Esophagus squamous epithelium (tissue), 5 donors: ENCODE data around the gene ASTN2. TPM values are rescaled to one million over a fixed set of nuclear protein-coding genes. Genes with fewer than 3 reads are reported as not detected.

Experiments used
- DNase-seq: peaks from one replicate; lab custom pipeline; 2025; lab: John Stamatoyannopoulos, UW
- H3K27ac ChIP-seq, 4 donors: fragments of 200-600 bp; sonication (generic); one replicate each; pipeline ENCODE4 v1.5.1; 2016 to 2019; ENCODE audit warnings: mild to moderate bottlenecking in 1 of 4
- H3K27me3 ChIP-seq, 4 donors: fragments of 200-600 bp; sonication (generic); 1 replicate in 3 of 4; 2 replicates in 1 of 4; pipeline versions ENCODE4 v1.5.1 to v1.6.0; 2017 to 2021; ENCODE audit warnings: antibody characterized with exemption in 1 of 4
- H3K36me3 ChIP-seq, 3 donors: fragments of 200-600 bp; sonication (generic); one replicate each; pipeline ENCODE4 v1.5.1; 2016 to 2019
- H3K4me1 ChIP-seq, 3 donors: fragments of 200-600 bp; sonication (generic); one replicate each; pipeline ENCODE4 v1.5.1; 2017 to 2019
- H3K4me3 ChIP-seq, 4 donors: fragments of 200-600 bp; sonication (generic); 1 replicate in 3 of 4; 2 replicates in 1 of 4; pipeline ENCODE4 v1.5.1; 2016 to 2019; ENCODE audit warnings: mild to moderate bottlenecking in 2 of 4, moderate library complexity in 1 of 4
- H3K9me3 ChIP-seq, 3 donors: fragments of 200-600 bp; sonication (generic); one replicate each; pipeline ENCODE4 v1.5.1; 2016 to 2019
- POLR2A ChIP-seq, 4 donors: fragments of 450-650 bp; IDR thresholded peaks; one replicate each; pipeline ENCODE4 v1.6.1; 2017; ENCODE audit warnings: antibody characterized with exemption in 4 of 4, mild to moderate bottlenecking in 4 of 4, moderate library complexity in 3 of 4
- WGBS, 2 donors: methylation state at CpG; one replicate each; pipeline ENCODE4 v1.1.5; 2018; 5-methylcytosine and 5-hydroxymethylcytosine counted together
- intact Hi-C: fragments of 100-400 bp; cut with DNase I; formaldehyde crosslinking; loops from one replicate; pipeline ENCODE4 v1.15.0; 2022
- total RNA-seq, 4 donors: library from RNA; depleted of rRNA; stranded (reverse); fragments of >200 nt; gene quantifications; one replicate each; pipeline ENCODE4 v1.1.0, GENCODE V29; 2016
- TF ChIP-seq, protein P1 (sequence below), 6 experiments: fragments of 450-650 bp in 4 of 6; fragments of 200-600 bp in 2 of 6; sonication (generic) in 2 of 6; IDR thresholded peaks; one replicate each; pipeline ENCODE4 v1.5.1; 2016 to 2019; ENCODE audit warnings: antibody characterized with exemption in 6 of 6, mild to moderate bottlenecking in 4 of 6, moderate library complexity in 4 of 6
- donor health status: DM: yes; HTN: yes; CAD: no.

ASTN2 gene
- total RNA-seq, 4 donors from 2014 or later: 0.13 to 1.9 (median 0.27) TPM; not detected in 1

DNA sequence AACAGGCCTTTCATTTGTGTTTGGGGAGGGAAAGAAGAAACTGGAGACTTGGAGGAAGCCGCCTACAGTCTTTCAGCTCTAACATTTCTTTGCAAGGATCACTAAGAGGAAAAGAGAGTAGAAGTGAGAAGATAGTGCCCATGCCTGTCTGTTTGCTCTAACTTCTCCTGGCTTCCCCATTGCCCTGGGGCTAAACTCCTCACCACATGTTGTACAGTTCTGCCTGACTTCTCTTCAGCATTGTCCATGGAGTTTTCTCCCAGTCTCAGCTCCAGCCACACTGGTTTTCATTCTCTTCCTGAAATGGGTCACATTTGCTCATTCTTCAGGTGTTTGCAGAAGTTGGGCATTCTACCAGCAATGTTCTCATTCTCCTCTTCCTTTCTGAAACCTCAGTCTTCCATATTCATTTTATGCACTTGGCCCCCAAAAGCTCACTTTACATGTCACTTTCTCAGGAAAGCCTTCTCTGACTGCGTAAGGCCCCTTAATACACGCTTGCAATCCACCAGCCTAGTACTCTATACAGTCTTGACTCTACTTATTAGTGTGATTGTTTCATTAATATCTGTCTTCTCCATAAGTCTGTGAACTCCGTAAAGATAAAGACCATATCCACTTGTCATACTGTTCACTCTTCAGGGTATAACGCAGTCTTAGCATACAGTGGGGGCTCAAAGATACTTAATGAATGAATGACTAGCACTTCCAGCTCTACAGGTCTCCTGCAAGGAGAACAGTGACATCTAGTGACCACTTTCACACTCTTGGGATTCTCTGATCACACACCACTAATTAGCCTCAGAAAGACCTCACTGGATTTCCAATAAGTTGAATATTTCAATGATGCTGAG, 768.0 kb downstream of the ASTN2 start:
- H3K27ac ChIP-seq: no peak overlapping the region
- DNase-seq: no peak
- 65 to 77% methylated on average over 5 of the region's 5 CpGs for WGBS, 2 donors
- intact Hi-C loops: no loop called here
- H3K9me3 ChIP-seq: no peaks in the 10 kb centered on the region
- H3K4me1 ChIP-seq: peaks cover 0 to 52% (median 7%) of the 10 kb centered on the region in 3 donors
- no peaks in the 10 kb centered on the region for H3K27me3 ChIP-seq
- H3K4me3 ChIP-seq: no peak overlapping the region
- TF ChIP-seq, protein P1, sequence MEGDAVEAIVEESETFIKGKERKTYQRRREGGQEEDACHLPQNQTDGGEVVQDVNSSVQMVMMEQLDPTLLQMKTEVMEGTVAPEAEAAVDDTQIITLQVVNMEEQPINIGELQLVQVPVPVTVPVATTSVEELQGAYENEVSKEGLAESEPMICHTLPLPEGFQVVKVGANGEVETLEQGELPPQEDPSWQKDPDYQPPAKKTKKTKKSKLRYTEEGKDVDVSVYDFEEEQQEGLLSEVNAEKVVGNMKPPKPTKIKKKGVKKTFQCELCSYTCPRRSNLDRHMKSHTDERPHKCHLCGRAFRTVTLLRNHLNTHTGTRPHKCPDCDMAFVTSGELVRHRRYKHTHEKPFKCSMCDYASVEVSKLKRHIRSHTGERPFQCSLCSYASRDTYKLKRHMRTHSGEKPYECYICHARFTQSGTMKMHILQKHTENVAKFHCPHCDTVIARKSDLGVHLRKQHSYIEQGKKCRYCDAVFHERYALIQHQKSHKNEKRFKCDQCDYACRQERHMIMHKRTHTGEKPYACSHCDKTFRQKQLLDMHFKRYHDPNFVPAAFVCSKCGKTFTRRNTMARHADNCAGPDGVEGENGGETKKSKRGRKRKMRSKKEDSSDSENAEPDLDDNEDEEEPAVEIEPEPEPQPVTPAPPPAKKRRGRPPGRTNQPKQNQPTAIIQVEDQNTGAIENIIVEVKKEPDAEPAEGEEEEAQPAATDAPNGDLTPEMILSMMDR (IDR thresholded peaks at IDR 0.05): peak in 4 of 6 experiments; percentile 36 to 72 (median 56)
- TF ChIP-seq POLR2A (IDR thresholded peaks at IDR 0.05): no peak
- no peaks in the 10 kb centered on the region for H3K36me3 ChIP-seq

DNA sequence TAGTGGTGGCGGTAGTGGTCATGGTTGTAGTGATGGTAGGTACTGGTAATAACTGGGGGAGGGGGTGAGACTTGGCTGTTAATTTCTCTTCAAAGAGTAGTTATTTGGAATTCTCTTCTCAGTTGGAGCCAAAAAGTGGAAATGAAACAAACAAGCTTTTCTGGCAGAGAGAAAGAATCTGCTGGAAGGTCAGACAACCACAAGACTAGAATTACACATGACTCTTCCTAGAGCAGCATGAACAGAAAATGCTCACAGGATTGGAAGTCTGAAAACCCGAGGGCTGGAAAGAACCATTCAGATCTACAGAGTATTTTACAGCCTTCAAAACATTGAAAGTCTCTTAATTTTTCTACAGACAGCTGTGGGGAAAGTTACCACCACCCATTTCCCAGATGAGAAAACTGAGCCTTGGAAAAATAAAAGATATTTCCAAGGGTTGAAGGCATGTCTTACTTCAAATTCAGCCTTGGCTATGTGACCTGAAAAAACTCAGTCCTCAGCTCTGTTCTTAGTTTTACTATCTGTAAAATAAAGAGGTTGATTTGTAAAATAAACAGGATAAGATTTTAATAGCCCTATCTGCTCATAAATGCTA, 770.7 kb downstream of the ASTN2 start:
- no peaks in the 10 kb centered on the region for H3K9me3 ChIP-seq
- intact Hi-C loops: no loop called here
- no peak for DNase-seq
- H3K27me3 ChIP-seq: no peaks in the 10 kb centered on the region
- 63 to 70% methylated on average over 2 of the region's 2 CpGs for WGBS, 2 donors
- H3K36me3 ChIP-seq: no peaks in the 10 kb centered on the region
- no peak overlapping the region for H3K4me3 ChIP-seq
- H3K4me1 ChIP-seq: peaks cover 0 to 79% (median 18%) of the 10 kb centered on the region in 3 donors
- TF ChIP-seq POLR2A (IDR thresholded peaks at IDR 0.05): no peak
- TF ChIP-seq, protein P1 (IDR thresholded peaks at IDR 0.05): no peak
- H3K27ac ChIP-seq: no peak overlapping the region

GRCh38 chr9:116643691-116644090, 771.2 kb downstream of the ASTN2 start:
- Histone ChIP-seq H3K36me3 (no peaks in the 10 kb centered on the region), H3K4me3 (no peak overlapping the region), H3K4me1 (peaks cover 0 to 79% (median 18%) of the 10 kb centered on the region in 3 donors), H3K9me3 (no peaks in the 10 kb centered on the region), H3K27ac (no peak overlapping the region), H3K27me3 (no peaks in the 10 kb centered on the region)
- DNase-seq: no peak
- intact Hi-C loops: no loop called here
- TF ChIP-seq, protein P1 (IDR thresholded peaks at IDR 0.05): no peak
- no peak for TF ChIP-seq POLR2A (IDR thresholded peaks at IDR 0.05)
- WGBS, 2 donors: 86 to 88% methylated on average over 1 of the region's 1 CpG

DNA sequence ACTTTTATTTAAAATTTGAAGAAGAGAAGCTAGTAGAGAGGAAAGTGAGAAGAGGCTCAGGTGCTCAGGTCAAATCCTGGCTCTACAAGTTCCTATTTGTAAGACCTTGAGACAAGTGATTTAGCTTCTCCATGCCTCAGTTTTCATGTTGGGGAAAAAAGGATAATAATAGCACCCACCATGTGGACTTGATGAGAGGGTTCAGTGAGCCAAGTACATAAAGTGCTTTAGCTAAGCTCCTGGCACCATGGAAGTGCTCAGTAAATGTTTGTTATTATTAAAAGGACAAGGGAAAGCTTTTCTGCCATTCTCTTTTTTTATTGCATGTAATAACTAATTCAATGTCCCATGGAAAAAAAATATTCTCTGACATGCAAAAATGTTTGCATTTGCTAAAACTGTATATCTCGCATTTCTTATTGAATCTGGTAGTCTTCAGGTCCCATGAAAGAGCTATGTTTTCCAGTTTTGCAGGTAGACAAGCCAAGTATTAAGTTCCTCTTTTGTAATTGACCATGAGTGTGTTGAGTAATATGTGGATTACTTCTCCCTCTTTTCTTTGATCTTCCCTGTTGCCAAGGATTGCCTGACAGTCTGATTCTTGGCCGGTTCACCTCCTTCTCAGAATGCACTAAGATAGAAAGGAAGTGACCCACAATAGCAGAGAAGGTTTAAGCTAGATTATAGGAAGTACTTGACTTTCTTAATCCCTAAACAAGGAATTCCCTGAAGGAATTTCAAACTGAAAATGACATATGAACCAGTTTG, 773.4 kb downstream of the ASTN2 start:
- H3K27me3 ChIP-seq: no peaks in the 10 kb centered on the region
- peaks cover 0 to 65% (median 12%) of the 10 kb centered on the region in 3 donors for H3K4me1 ChIP-seq
- H3K27ac ChIP-seq: peak overlapping the region in 1 of 4 donors; percentile 40
- no peak overlapping the region for H3K4me3 ChIP-seq
- intact Hi-C loops: no loop called here
- DNase-seq: no peak
- no peaks in the 10 kb centered on the region for H3K9me3 ChIP-seq
- no peaks in the 10 kb centered on the region for H3K36me3 ChIP-seq
- no peak for TF ChIP-seq POLR2A (IDR thresholded peaks at IDR 0.05)
- TF ChIP-seq, protein P1 (IDR thresholded peaks at IDR 0.05): no peak
- 14 to 26% methylated on average over 2 of the region's 2 CpGs for WGBS, 2 donors
